GM23338 (cell line): ENCODE results near the gene PHC2. TPM values are rescaled to one million over a fixed set of nuclear protein-coding genes. Genes with fewer than 3 reads are reported as not detected.

Experiments
- EZH2 ChIP-seq: fragments of 200-600 bp; sonication (generic); IDR thresholded peaks from one replicate; pipeline ENCODE4 v1.8.0; 2017; ENCODE audit warnings: antibody characterized with exemption, mild to moderate bottlenecking, low read depth; ENCODE audit not compliant: unreplicated experiment
- EZH2phosphoT487 ChIP-seq: fragments of 200-600 bp; sonication (generic); IDR thresholded peaks from one replicate; pipeline ENCODE4 v1.8.1; 2018; ENCODE audit warnings: antibody characterized with exemption; ENCODE audit not compliant: unreplicated experiment
- JUNB ChIP-seq: IDR thresholded peaks from one replicate; pipeline ENCODE4 v1.6.1; 2016; ENCODE audit warnings: antibody characterized with exemption; ENCODE audit not compliant: unreplicated experiment
- NANOG ChIP-seq: IDR thresholded peaks from 2 replicates; pipeline ENCODE4 v1.6.1; 2016; ENCODE audit warnings: antibody characterized with exemption, borderline replicate concordance
- STAT1 ChIP-seq: IDR thresholded peaks from one replicate; pipeline ENCODE4 v1.6.1; 2016; ENCODE audit warnings: antibody characterized with exemption; ENCODE audit not compliant: unreplicated experiment
- ZNF331 ChIP-seq: fragments of 250-450 bp; sonication (Bioruptor Pico); IDR thresholded peaks from 2 replicates; pipeline ENCODE4 v1.5.0; 2020; ENCODE audit warnings: low read depth, mild to moderate bottlenecking, moderate library complexity
- polyA plus RNA-seq: library from polyadenylated mRNA; unstranded; fragments of >200 nt; fragmentation: Nextera tagmentation; extraction: Ambion mirVana; gene quantifications from 2 replicates; pipeline ENCODE4 v1.2.1, GENCODE V29; 2016
- total RNA-seq: library from RNA; depleted of rRNA; stranded (reverse); fragments of >200 nt; shearing (Covaris generic); gene quantifications from 2 replicates; pipeline ENCODE4 v1.2.3, GENCODE V29; 2014
- TF ChIP-seq, protein P1 (sequence below): fragments of 250-450 bp; sonication (Bioruptor Pico); IDR thresholded peaks from 2 replicates; pipeline ENCODE4 v1.5.0; 2020; ENCODE audit warnings: mild to moderate bottlenecking, moderate library complexity
- TF ChIP-seq, protein P2 (sequence below): IDR thresholded peaks from one replicate; pipeline ENCODE4 v1.6.1; 2018; ENCODE audit warnings: antibody characterized with exemption; ENCODE audit not compliant: unreplicated experiment

The PHC2 gene
- total and polyA plus RNA-seq, 2 experiments from 2014 or later: 1.7 to 7.3 TPM

DNA sequence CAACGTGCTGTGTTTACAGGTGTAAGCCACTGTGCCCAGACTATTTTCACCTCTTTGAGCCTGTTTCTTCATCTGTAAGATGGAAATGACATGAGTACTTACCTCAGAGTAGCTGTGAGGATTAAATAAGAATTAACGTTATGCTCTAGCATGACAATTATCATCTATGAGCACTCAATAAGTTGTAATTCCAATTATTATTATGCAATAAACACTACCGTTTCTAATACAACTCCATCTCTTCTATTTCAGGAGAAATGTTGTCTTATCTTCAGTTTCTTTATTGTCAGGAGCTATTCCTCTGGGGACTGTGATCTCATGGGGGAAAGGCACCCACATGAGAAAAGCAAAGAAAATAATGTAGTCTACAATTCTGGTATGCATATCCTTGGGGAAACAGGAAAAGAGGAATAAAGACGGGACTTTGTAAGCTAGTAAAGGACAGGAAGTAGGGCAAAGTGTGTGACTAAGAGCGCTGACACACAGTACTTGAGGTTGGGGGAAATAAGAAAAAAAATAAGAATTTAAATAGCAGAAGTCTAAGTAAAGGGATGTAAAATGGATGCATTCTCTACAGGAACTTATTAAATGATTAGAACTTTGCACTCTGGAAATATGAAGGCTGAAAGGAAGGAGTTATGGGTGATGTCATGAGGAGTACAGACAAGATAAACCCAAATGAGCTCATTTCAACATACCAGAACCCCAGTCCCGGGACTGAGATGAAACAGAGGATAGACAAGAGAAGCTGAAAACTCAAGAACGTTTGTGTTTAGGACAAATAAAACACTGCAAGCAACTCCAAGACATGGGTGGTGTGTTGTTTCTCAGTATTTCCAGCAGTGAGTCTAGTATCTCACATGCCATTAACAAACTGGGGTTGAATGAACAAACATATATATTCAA is 9.8 kb downstream of the PHC2 start (continued):
- TF ChIP-seq, protein P1, sequence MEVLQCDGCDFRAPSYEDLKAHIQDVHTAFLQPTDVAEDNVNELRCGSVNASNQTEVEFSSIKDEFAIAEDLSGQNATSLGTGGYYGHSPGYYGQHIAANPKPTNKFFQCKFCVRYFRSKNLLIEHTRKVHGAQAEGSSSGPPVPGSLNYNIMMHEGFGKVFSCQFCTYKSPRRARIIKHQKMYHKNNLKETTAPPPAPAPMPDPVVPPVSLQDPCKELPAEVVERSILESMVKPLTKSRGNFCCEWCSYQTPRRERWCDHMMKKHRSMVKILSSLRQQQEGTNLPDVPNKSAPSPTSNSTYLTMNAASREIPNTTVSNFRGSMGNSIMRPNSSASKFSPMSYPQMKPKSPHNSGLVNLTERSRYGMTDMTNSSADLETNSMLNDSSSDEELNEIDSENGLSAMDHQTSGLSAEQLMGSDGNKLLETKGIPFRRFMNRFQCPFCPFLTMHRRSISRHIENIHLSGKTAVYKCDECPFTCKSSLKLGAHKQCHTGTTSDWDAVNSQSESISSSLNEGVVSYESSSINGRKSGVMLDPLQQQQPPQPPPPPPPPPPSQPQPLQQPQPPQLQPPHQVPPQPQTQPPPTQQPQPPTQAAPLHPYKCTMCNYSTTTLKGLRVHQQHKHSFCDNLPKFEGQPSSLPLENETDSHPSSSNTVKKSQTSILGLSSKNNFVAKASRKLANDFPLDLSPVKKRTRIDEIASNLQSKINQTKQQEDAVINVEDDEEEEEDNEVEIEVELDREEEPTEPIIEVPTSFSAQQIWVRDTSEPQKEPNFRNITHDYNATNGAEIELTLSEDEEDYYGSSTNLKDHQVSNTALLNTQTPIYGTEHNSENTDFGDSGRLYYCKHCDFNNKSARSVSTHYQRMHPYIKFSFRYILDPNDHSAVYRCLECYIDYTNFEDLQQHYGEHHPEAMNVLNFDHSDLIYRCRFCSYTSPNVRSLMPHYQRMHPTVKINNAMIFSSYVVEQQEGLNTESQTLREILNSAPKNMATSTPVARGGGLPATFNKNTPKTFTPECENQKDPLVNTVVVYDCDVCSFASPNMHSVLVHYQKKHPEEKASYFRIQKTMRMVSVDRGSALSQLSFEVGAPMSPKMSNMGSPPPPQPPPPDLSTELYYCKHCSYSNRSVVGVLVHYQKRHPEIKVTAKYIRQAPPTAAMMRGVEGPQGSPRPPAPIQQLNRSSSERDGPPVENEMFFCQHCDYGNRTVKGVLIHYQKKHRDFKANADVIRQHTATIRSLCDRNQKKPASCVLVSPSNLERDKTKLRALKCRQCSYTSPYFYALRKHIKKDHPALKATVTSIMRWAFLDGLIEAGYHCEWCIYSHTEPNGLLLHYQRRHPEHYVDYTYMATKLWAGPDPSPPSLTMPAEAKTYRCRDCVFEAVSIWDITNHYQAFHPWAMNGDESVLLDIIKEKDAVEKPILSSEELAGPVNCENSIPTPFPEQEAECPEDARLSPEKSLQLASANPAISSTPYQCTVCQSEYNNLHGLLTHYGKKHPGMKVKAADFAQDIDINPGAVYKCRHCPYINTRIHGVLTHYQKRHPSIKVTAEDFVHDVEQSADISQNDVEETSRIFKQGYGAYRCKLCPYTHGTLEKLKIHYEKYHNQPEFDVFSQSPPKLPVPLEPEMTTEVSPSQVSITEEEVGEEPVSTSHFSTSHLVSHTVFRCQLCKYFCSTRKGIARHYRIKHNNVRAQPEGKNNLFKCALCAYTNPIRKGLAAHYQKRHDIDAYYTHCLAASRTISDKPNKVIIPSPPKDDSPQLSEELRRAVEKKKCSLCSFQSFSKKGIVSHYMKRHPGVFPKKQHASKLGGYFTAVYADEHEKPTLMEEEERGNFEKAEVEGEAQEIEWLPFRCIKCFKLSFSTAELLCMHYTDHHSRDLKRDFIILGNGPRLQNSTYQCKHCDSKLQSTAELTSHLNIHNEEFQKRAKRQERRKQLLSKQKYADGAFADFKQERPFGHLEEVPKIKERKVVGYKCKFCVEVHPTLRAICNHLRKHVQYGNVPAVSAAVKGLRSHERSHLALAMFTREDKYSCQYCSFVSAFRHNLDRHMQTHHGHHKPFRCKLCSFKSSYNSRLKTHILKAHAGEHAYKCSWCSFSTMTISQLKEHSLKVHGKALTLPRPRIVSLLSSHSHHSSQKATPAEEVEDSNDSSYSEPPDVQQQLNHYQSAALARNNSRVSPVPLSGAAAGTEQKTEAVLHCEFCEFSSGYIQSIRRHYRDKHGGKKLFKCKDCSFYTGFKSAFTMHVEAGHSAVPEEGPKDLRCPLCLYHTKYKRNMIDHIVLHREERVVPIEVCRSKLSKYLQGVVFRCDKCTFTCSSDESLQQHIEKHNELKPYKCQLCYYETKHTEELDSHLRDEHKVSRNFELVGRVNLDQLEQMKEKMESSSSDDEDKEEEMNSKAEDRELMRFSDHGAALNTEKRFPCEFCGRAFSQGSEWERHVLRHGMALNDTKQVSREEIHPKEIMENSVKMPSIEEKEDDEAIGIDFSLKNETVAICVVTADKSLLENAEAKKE (CRISPR knock-in tag): no peak
- no peak for TF ChIP-seq EZH2phosphoT487
- no peak for TF ChIP-seq EZH2
- TF ChIP-seq JUNB: no peak
- no peak for TF ChIP-seq STAT1
- no peak for TF ChIP-seq NANOG
- no peak for TF ChIP-seq ZNF331
- TF ChIP-seq, protein P2, sequence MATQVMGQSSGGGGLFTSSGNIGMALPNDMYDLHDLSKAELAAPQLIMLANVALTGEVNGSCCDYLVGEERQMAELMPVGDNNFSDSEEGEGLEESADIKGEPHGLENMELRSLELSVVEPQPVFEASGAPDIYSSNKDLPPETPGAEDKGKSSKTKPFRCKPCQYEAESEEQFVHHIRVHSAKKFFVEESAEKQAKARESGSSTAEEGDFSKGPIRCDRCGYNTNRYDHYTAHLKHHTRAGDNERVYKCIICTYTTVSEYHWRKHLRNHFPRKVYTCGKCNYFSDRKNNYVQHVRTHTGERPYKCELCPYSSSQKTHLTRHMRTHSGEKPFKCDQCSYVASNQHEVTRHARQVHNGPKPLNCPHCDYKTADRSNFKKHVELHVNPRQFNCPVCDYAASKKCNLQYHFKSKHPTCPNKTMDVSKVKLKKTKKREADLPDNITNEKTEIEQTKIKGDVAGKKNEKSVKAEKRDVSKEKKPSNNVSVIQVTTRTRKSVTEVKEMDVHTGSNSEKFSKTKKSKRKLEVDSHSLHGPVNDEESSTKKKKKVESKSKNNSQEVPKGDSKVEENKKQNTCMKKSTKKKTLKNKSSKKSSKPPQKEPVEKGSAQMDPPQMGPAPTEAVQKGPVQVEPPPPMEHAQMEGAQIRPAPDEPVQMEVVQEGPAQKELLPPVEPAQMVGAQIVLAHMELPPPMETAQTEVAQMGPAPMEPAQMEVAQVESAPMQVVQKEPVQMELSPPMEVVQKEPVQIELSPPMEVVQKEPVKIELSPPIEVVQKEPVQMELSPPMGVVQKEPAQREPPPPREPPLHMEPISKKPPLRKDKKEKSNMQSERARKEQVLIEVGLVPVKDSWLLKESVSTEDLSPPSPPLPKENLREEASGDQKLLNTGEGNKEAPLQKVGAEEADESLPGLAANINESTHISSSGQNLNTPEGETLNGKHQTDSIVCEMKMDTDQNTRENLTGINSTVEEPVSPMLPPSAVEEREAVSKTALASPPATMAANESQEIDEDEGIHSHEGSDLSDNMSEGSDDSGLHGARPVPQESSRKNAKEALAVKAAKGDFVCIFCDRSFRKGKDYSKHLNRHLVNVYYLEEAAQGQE: no peak
